Endothelial cell of umbilical vein (primary cell): ENCODE measurements around the gene TXNRD2. TPM values are rescaled to one million over a fixed set of nuclear protein-coding genes. Genes with fewer than 3 reads are reported as not detected.

Experiments
- BruUV-seq: library from RNA; stranded (reverse); fragments of 400-500 nt; replicated peaks from 2 replicates; lab custom pipeline; 2021; lab: Mats Ljungman, UMichigan
- CTCF ChIA-PET: fragments of 300-600, 350-600 bp; sonication (Branson Sonifier 250); formaldehyde crosslinking; loops from one replicate; lab custom pipeline; 2021; ENCODE audit warnings: antibody characterized with exemption, inconsistent platforms; lab: Charles Lee
- POLR2A ChIA-PET: fragments of 300-600, 350-600 bp; sonication (Branson Sonifier 250); formaldehyde crosslinking; loops from one replicate; lab custom pipeline; 2021; ENCODE audit warnings: antibody characterized with exemption, inconsistent platforms; lab: Charles Lee
- DNase-seq: peaks from one replicate; pipeline ENCODE4 v3.0.0-alpha.2; 2011; ENCODE audit warnings: low read depth, low spot score
- FAIRE-seq: peaks from 2 replicates; lab custom pipeline; 2011; peaks lifted over from hg19 to GRCh38; lab: Jason Lieb, UNC
- H2AFZ ChIP-seq: 2 replicates; pipeline ENCODE4 v1.6.0; 2012; ENCODE audit warnings: low read depth, low read length, control low read depth, inconsistent platforms
- H3K27ac ChIP-seq: 2 replicates; pipeline ENCODE4 v1.5.1; 2011; ENCODE audit warnings: low read depth, mild to moderate bottlenecking, control low read depth, low read length, moderate library complexity; ENCODE audit not compliant: insufficient read depth
- H3K27me3 ChIP-seq, 2 experiments: 2 replicates each; pipeline versions ENCODE4 v1.6.0 to v1.6.1; 2011; ENCODE audit warnings: low read length in 2 of 2, mixed read lengths in 1 of 2; ENCODE audit not compliant: control insufficient read depth in 2 of 2, insufficient read depth in 2 of 2
- H3K36me3 ChIP-seq, 2 experiments: 2 replicates in 1 of 2; 3 replicates in 1 of 2; pipeline ENCODE4 v1.5.1; 2011; ENCODE audit warnings: low read length in 2 of 2, mild to moderate bottlenecking in 1 of 2, moderate library complexity in 1 of 2; ENCODE audit not compliant: control insufficient read depth in 2 of 2, insufficient read depth in 2 of 2; ENCODE audit errors: extremely low read depth in 1 of 2
- H3K4me1 ChIP-seq: 3 replicates; pipeline ENCODE4 v1.5.1; 2011; ENCODE audit warnings: mild to moderate bottlenecking, low read length; ENCODE audit not compliant: control insufficient read depth, insufficient read depth; ENCODE audit errors: extremely low read depth
- H3K4me2 ChIP-seq: 2 replicates; pipeline ENCODE4 v1.6.1; 2011; ENCODE audit warnings: low read length, control low read depth, mixed read lengths; ENCODE audit not compliant: insufficient read depth
- H3K4me3 ChIP-seq, 3 experiments: fragments of 200-600 bp in 1 of 3; sonication (generic), shearing (Covaris generic) in 1 of 3; replicated peaks in 1 of 3; 2 replicates each; pipeline ENCODE4 v1.5.1; 2011 to 2016; ENCODE audit warnings: control low read depth in 3 of 3, low read length in 3 of 3, mild to moderate bottlenecking in 2 of 3, inconsistent platforms in 1 of 3, low read depth in 1 of 3, moderate library complexity in 1 of 3; ENCODE audit not compliant: insufficient read depth in 1 of 3
- H3K79me2 ChIP-seq: 2 replicates; pipeline ENCODE4 v1.6.0; 2012; ENCODE audit warnings: low read length, inconsistent platforms; ENCODE audit not compliant: control insufficient read depth, insufficient read depth
- H3K9ac ChIP-seq: replicated peaks from 2 replicates; pipeline ENCODE3; 2011; ENCODE audit warnings: low read length, control low read depth; ENCODE audit not compliant: insufficient read depth; ENCODE audit errors: extremely low read depth
- H3K9me1 ChIP-seq: replicated peaks from 3 replicates; pipeline ENCODE4 v1.6.0; 2011; ENCODE audit warnings: mild to moderate bottlenecking, low read length; ENCODE audit not compliant: control insufficient read depth, insufficient read depth; ENCODE audit errors: extremely low read depth
- H3K9me3 ChIP-seq: replicated peaks from 2 replicates; pipeline ENCODE4 v1.5.1; 2012; ENCODE audit warnings: low read length, inconsistent platforms; ENCODE audit not compliant: control insufficient read depth, insufficient read depth
- H4K20me1 ChIP-seq: replicated peaks from 2 replicates; pipeline ENCODE3; 2011; ENCODE audit warnings: mild to moderate bottlenecking, low read length; ENCODE audit not compliant: control insufficient read depth, insufficient read depth; ENCODE audit errors: extremely low read depth
- EZH2 ChIP-seq: IDR thresholded peaks from 2 replicates; pipeline ENCODE4 v1.6.1; 2012; ENCODE audit warnings: borderline replicate concordance, low read depth, mild to moderate bottlenecking, moderate library complexity, low read length, inconsistent platforms; ENCODE audit not compliant: severe bottlenecking
- FOS ChIP-seq: IDR thresholded peaks from 2 replicates; pipeline ENCODE4 v1.6.1; 2011; ENCODE audit warnings: mild to moderate bottlenecking, low read length, moderate library complexity, borderline replicate concordance; ENCODE audit not compliant: insufficient read depth
- GATA2 ChIP-seq: IDR thresholded peaks from 2 replicates; pipeline ENCODE4 v1.7.0; 2011; ENCODE audit warnings: low read depth, mild to moderate bottlenecking, moderate library complexity, mixed read lengths, low read length; ENCODE audit not compliant: insufficient read length, insufficient read depth
- MYC ChIP-seq: IDR thresholded peaks from one replicate; pipeline ENCODE4 v1.6.1; 2011; ENCODE audit warnings: mild to moderate bottlenecking, low read depth, low read length
- POLR2A ChIP-seq: IDR thresholded peaks from 2 replicates; pipeline ENCODE4 v1.6.1; 2012; ENCODE audit warnings: low read depth, mild to moderate bottlenecking, control low read depth, low read length
- POLR2AphosphoS5 ChIP-seq: IDR thresholded peaks from 2 replicates; pipeline ENCODE4 v1.6.1; 2012; ENCODE audit warnings: low read depth, mild to moderate bottlenecking, control low read depth, low read length, moderate library complexity; ENCODE audit not compliant: insufficient read depth
- dilution Hi-C: fragments of 300-500 bp; cut with MboI; formaldehyde crosslinking; loops from one replicate; pipeline ENCODE4 v1.15.0; 2019; ENCODE audit warnings: low sequenced_read_pairs; ENCODE audit not compliant: extremely low pct_ligation_motif_present
- intact Hi-C: fragments of 100-400 bp; cut with micrococcal nuclease; formaldehyde crosslinking; loops from one replicate; pipeline ENCODE4 v1.10.0; 2022
- polyA plus RNA-seq, 4 experiments: library from polyadenylated mRNA; depleted of rRNA in 3 of 4; stranded (reverse) in 3 of 4; unstranded in 1 of 4; fragments of >200 nt; gene quantifications; 2 replicates each; pipeline versions ENCODE4 v1.2.1 to v1.2.3, GENCODE V29; 2011 to 2012; ENCODE audit warnings: missing spikeins in 1 of 4
- total RNA-seq: library from RNA; stranded (reverse); gene quantifications from 2 replicates; pipeline ENCODE4 v1.2.3, GENCODE V29; 2021
- TF ChIP-seq, protein P1 (sequence below), 2 donors: IDR thresholded peaks; 1 replicate in 1 of 2; 2 replicates in 1 of 2; pipeline ENCODE4 v1.5.1; 2011; ENCODE audit warnings: low read length in 2 of 2, mild to moderate bottlenecking in 2 of 2, moderate library complexity in 2 of 2, control low read depth in 1 of 2, inconsistent platforms in 1 of 2, low read depth in 1 of 2; ENCODE audit not compliant: insufficient read depth in 1 of 2; ENCODE audit errors: extremely low read depth in 1 of 2

The TXNRD2 gene
- total and polyA plus RNA-seq, 2 donors (not counting 3 experiments of a cell fraction or from before 2014, with no cell fraction given): 211 to 440 TPM

DNA sequence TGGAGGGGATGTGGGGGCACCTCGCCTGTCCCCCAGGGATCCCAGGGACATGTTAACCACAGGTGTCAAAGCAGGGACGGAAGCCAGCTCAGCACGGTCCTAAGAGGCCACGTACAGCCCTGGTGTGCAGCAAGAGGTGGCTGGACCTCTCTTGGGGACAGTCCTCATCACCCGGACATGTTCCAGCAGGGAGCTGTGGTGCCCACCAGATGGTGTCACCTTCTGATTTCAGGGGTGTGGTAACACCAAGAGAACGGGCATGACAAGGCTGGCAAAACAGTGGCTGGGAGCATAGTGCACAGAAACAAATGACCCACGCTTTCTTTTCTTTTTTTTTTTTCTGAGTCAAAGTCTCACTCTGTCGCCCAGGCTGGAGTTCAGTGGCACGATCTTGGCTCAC is 25.6 kb downstream of the TXNRD2 start:
- Histone ChIP-seq H3K36me3 (peaks cover 10 to 58% of the 10 kb centered on the region in 2 experiments), H3K9me1 (no peaks in the 10 kb centered on the region), H3K79me2 (no peaks in the 10 kb centered on the region), H3K9me3 (no peaks in the 10 kb centered on the region), H3K27ac (no peak overlapping the region), H3K27me3 (no peaks in the 10 kb centered on the region), H3K9ac (no peak overlapping the region), H2AFZ (no peak overlapping the region), H4K20me1 (no peaks in the 10 kb centered on the region), H3K4me3 (no peak overlapping the region), H3K4me1 (no peaks in the 10 kb centered on the region), H3K4me2 (no peak overlapping the region)
- BruUV-seq: no TSS peak
- FAIRE-seq: no peak
- TF ChIP-seq GATA2: no peak
- no peak for TF ChIP-seq POLR2A
- TF ChIP-seq, protein P1, sequence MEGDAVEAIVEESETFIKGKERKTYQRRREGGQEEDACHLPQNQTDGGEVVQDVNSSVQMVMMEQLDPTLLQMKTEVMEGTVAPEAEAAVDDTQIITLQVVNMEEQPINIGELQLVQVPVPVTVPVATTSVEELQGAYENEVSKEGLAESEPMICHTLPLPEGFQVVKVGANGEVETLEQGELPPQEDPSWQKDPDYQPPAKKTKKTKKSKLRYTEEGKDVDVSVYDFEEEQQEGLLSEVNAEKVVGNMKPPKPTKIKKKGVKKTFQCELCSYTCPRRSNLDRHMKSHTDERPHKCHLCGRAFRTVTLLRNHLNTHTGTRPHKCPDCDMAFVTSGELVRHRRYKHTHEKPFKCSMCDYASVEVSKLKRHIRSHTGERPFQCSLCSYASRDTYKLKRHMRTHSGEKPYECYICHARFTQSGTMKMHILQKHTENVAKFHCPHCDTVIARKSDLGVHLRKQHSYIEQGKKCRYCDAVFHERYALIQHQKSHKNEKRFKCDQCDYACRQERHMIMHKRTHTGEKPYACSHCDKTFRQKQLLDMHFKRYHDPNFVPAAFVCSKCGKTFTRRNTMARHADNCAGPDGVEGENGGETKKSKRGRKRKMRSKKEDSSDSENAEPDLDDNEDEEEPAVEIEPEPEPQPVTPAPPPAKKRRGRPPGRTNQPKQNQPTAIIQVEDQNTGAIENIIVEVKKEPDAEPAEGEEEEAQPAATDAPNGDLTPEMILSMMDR (IDR thresholded peaks at IDR 0.05; ENCODE audit: extremely low read depth in 1 of 2, insufficient read depth in 1 of 2, low read depth in 1 of 2, low read length in 2 of 2): no peak
- TF ChIP-seq POLR2AphosphoS5: no peak
- TF ChIP-seq EZH2: no peak
- TF ChIP-seq FOS: no peak
- TF ChIP-seq MYC: no peak
- dilution Hi-C loops: no loop called here
- CTCF ChIA-PET: interaction anchor here (5.5 kb wide), 1 partner anchor 185 kb away, joined by 28 read pairs; no protein-coding TSS in a partner anchor
- intact Hi-C loops: no loop called here
- DNase-seq: no peak
- POLR2A ChIA-PET: interaction anchor here (0.7 kb wide), 1 partner anchor 152 kb away, joined by 4 read pairs; no protein-coding TSS in a partner anchor
